ENCODE data around the gene KRT73. TPM values are rescaled to one million over a fixed set of nuclear protein-coding genes. Genes with fewer than 3 reads are reported as not detected.

Gene KRT73
- total and polyA plus RNA-seq, 5 experiments from 2014 or later, result 0.72 to 10.0 (median 8.5) TPM

DNA sequence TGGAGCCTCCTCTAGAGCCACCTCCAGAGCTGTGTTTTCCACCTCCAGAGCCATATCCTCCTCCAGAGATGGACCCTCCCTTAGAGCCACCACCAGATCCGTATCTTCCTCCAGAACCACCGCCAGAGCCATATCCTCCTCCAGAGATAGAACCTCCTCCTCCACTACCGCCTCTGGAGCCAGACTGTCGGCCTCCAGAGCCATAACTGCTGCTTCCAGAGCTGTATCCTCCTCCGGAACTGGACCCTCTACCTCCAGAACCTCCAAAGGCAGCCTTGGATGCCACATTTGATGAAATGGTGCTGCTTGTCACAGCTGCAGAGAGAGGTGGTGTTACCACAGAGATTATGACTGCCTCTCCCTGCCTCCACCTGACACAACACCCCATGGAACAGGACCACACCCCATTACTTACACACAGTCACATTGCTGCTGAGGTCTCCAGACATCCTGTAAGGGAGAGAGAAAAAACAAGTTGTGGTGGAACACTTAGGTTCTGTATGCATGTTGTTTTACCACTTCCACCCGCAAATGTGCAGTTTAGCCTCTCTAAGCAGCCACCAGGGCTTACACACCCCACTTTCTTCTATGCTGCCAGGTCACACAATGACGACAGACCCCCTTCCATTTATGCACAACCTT lies 26.9 kb upstream of the KRT73 start:
- DNase-seq (peak in 9 of 10 donors; percentile 44 to 96 (median 83)), ATAC-seq (peak; percentile 92)
- no peaks in the 10 kb centered on the region for H3K27me3 Mint-ChIP-seq
- peak overlapping the region; percentile 95 to 100 (median 100) for H3K27ac Mint-ChIP-seq
- peaks cover 65 to 93% (median 91%) of the 10 kb centered on the region in 4 donors for H3K4me1 Mint-ChIP-seq
- POLR2A ChIA-PET, result interaction anchor here (0.8 to 5.9 kb wide), 9 partner anchors 11 to 68 kb away, joined by 3 to 55 read pairs (median 5); no protein-coding TSS in a partner anchor
- peak overlapping the region; percentile 33 to 91 (median 81) for H3K4me3 Mint-ChIP-seq
- peaks cover 0 to 14% (median 0%) of the 10 kb centered on the region in 3 donors for H3K36me3 Mint-ChIP-seq
- peaks cover 0 to 9% (median 4%) of the 10 kb centered on the region in 9 donors for H3K9me3 Mint-ChIP-seq

DNA sequence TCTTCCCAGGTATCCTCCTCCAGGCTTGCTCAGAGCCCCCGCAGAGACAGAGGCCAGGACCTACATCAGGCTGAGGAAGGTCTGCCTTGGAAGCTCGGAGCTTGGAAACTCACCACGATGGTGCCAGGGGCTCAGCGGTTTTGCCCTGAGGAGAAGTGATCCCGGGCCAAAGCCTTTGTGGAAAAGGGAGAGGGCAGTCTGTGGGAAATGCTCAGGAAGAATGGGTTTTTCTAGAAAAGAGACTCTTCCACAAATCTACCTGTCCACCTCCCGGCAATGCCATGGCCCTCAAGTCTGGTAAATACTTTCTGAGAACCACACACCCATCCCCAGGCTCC lies 25.7 kb upstream of the KRT73 start:
- no peaks in the 10 kb centered on the region for H3K27me3 Mint-ChIP-seq
- POLR2A ChIA-PET, result interaction anchor here (1.5 to 5.9 kb wide), 5 partner anchors 10 to 37 kb away, joined by 5 to 55 read pairs (median 9); no protein-coding TSS in a partner anchor
- peak overlapping the region; percentile 95 to 100 (median 100) for H3K27ac Mint-ChIP-seq
- H3K4me1 Mint-ChIP-seq, result peaks cover 57 to 87% (median 79%) of the 10 kb centered on the region in 4 donors
- DNase-seq, result no peak
- peak overlapping the region in 6 of 10 donors; percentile 28 to 82 (median 54) for H3K4me3 Mint-ChIP-seq
- H3K36me3 Mint-ChIP-seq, result peaks cover 0 to 14% (median 0%) of the 10 kb centered on the region in 3 donors
- H3K9me3 Mint-ChIP-seq, result peaks cover 0 to 9% (median 4%) of the 10 kb centered on the region in 9 donors
- ATAC-seq, result no peak

DNA sequence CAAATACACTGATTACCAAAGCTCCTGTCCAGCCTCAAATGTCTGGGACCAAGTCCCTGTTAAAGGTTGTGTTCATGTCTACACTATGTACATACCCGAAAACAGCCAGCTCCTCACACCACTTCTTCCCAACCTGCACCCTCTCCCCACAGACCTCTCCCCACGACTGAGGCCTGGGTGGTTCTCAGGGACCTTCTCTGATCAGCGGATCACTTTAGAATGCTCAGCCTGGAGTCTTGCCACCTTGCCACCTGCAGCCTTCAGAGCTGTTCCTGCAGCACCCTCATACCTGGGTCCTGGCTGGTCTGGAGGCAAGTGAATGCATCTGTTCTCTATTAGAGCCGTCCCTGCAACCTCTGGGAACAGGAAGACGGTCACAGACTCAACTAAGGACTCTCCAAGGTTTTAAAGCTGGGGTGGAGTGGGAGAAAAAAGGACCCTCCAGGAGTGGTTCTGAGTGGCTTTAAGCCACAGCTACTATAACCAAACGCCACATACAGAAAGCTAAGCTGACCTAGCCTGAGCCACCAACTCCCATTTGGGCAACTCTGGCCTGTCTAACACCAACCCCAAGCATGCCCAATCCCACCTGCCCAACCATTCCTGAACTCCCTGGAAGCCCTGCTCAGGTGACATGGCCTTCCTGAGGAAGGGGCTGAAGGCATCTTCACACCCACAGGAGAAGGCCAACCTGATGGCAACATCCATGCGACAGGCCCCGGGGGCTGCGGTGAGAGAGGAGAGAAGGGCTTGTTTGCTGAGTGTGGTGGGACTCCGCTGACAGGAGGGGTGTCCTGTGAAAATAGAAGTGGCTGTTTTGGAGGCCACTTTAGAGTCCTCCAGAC lies 25.1 kb upstream of the KRT73 start:
- POLR2A ChIA-PET, result interaction anchor here (0.6 to 5.9 kb wide), 9 partner anchors 10 to 591 kb away, joined by 3 to 55 read pairs (median 5); no protein-coding TSS in a partner anchor
- Mint-ChIP-seq H3K36me3 (peaks cover 0 to 14% (median 0%) of the 10 kb centered on the region in 3 donors), H3K4me1 (peaks cover 55 to 81% (median 74%) of the 10 kb centered on the region in 4 donors), H3K27me3 (no peaks in the 10 kb centered on the region), H3K9me3 (peaks cover 0 to 9% (median 4%) of the 10 kb centered on the region in 9 donors), H3K27ac (peak overlapping the region; percentile 95 to 100 (median 100)), H3K4me3 (peak overlapping the region in 6 of 10 donors; percentile 23 to 79 (median 58))
- ATAC-seq (no peak), DNase-seq (no peak)

DNA sequence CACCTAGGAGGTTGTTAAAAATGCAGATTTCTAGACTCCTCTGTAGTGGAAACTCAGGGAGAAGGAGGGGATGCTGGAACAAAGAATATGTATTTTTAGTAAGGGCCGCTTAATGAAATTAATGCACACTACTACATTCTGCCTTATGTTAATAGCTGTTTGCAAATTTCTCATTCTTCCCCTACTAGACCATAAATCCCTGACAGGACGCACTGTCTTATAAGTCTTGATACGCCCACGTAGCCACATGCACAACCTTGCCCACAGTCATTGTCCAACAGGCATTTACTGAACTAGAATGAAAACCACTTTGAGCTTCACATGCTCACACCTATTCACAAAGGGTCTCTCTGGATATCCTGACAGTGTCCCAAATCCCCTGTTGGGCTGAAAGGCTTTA lies 23.1 kb upstream of the KRT73 start:
- Mint-ChIP-seq H3K4me1 (peaks cover 43 to 69% (median 58%) of the 10 kb centered on the region in 4 donors), H3K4me3 (peak overlapping the region in 6 of 10 donors; percentile 29 to 75 (median 55)), H3K27ac (peak overlapping the region in 9 of 10 donors; percentile 38 to 100 (median 100)), H3K36me3 (peaks cover 0 to 7% (median 0%) of the 10 kb centered on the region in 3 donors), H3K9me3 (peaks cover 0 to 9% (median 4%) of the 10 kb centered on the region in 9 donors), H3K27me3 (no peaks in the 10 kb centered on the region)
- POLR2A ChIA-PET, result interaction anchor here (1.6 to 5.9 kb wide), 4 partner anchors 8 to 30 kb away, joined by 4 to 55 read pairs (median 29); no protein-coding TSS in a partner anchor
- ATAC-seq (no peak), DNase-seq (no peak)

DNA sequence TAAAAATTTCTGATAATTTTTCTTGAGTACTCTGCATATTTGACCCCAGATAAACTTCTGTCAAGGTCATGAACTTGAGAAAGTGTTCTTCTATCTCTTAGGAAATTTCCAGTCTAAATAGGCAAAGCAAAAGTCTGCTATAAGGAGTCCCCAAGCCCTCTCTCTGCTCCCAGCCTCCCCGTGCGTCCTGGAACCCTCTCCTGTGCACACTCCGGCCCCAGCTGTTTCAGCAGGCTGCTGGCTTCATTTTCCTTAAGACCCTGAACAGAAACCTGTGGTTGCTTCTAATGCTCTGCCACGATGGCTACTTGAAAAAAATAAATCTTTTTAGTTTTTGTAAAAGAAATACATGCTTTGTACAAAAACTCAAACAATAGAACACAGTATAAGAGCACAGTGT lies 18.9 kb upstream of the KRT73 start:
- Mint-ChIP-seq H3K36me3 (no peaks in the 10 kb centered on the region), H3K4me3 (no peak overlapping the region), H3K4me1 (peaks cover 33 to 58% (median 52%) of the 10 kb centered on the region in 4 donors), H3K9me3 (peaks cover 0 to 2% (median 0%) of the 10 kb centered on the region in 9 donors), H3K27ac (peak overlapping the region in 2 of 10 donors; percentile 61 to 67), H3K27me3 (no peaks in the 10 kb centered on the region)
- POLR2A ChIA-PET, result no interaction called here
- no peak for ATAC-seq
- no peak for DNase-seq

DNA sequence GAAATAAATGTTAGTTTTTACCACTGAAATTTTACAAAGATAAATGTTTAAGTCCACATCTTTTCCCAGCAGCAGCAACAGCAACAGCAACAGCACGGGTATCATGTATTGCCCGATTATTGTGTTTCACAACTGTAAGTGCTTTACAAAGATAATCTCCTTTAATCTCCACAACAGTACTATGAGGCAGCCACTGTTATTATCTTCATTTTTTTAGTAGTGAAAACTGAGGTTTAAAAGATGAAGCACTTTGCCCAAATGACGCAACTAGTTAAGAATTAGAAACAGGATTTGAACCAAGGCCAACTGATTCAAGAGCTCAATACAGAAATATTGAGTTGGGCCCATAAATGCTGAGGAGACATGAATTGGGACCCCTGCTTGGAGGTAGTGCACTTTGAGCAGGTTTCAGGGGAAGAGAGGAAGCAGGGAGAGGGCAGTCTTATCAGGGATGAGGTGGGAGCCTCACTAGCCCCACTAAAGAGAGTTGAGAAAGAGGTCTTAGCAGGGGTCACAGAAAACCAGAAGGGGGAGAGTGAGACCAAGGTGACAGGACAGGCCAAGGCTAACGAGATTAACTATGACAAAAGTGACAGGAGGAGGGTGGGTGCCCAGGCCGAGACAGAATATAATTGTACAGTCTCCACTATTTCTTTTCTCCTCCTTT lies 18.4 kb upstream of the KRT73 start:
- DNase-seq (no peak), ATAC-seq (no peak)
- peaks cover 0 to 2% (median 0%) of the 10 kb centered on the region in 9 donors for H3K9me3 Mint-ChIP-seq
- H3K36me3 Mint-ChIP-seq, result no peaks in the 10 kb centered on the region
- peaks cover 34 to 58% (median 52%) of the 10 kb centered on the region in 4 donors for H3K4me1 Mint-ChIP-seq
- H3K27ac Mint-ChIP-seq, result peak overlapping the region in 7 of 10 donors; percentile 3 to 89 (median 34)
- H3K4me3 Mint-ChIP-seq, result no peak overlapping the region
- no peaks in the 10 kb centered on the region for H3K27me3 Mint-ChIP-seq
- POLR2A ChIA-PET, result interaction anchor here (0.7 to 6.9 kb wide), 3 partner anchors 7 to 605 kb away, joined by 3 to 100 read pairs (median 53); partner anchors contain the start of gene KRT73

DNA sequence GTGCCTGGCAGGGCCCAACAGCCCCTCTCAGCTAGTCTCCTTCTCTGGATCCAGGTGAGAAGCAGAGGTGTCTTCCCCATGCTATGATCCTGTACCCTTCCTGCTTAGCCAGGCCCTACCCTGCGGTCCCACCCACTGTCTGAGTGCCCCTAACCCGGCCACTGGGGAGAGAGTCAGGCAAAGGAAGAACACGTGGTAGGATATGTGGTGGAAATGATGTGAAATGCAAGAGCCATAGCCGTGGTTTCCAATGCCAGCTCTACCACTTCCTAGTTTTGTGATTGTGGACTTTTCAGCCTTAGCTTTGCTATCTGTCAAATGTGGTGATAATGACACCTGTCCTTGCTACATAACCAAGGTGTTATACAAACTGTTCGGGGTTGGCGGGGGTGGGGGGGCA lies 17.8 kb upstream of the KRT73 start:
- DNase-seq, result no peak
- peaks cover 0 to 2% (median 0%) of the 10 kb centered on the region in 9 donors for H3K9me3 Mint-ChIP-seq

DNA sequence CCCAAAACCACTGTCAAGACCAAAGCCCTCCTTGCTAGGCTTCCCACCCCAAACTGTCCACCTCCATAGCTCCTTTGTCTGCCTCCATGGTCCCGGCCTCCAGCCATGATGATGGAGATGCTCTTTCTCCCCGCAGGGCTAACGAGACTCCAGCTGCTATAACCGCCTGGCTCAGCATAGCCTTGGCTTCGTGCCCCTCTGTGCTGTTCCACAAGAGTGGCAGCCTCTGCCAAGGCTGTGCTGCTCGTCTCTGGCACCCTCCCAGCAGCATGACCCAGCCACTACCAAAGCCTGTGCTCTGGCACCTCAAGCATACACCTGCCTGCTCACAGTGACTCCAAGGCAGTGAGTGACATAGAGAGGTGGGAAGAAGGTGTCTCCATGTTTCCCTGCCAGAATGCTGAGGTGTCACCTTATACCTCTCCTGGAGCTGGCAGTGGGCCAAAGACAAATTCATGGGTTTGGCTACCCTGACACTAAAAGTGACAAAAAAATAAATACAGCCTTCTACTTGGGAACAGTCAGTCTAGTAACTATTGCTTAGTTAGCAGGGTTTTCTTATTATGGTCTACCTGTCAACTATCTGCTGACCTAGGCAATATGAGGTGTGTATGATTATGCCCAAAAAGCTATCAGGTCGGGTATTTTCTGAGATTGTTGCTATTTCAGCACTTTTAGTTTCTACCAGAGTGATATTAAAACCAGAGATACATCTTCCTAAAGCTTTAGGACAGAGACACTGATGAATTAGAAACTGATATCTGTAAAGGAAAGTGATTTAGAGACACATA lies 16.1 kb upstream of the KRT73 start:
- Mint-ChIP-seq H3K27ac (peak overlapping the region; percentile 45 to 98 (median 92)), H3K4me1 (peaks cover 42 to 68% (median 67%) of the 10 kb centered on the region in 4 donors), H3K4me3 (peak overlapping the region in 7 of 10 donors; percentile 18 to 54 (median 35)), H3K36me3 (no peaks in the 10 kb centered on the region), H3K27me3 (no peaks in the 10 kb centered on the region), H3K9me3 (peaks cover 0 to 2% (median 0%) of the 10 kb centered on the region in 9 donors)
- no peak for DNase-seq
- POLR2A ChIA-PET, result interaction anchor here (1.1 to 6.9 kb wide), 4 partner anchors 9 to 49 kb away, joined by 3 to 100 read pairs (median 30); partner anchors contain the start of gene KRT73
- ATAC-seq, result no peak

More for the DNA sequence above, 17.8 kb upstream of the KRT73 start:
- no peaks in the 10 kb centered on the region for H3K36me3 Mint-ChIP-seq
- no peaks in the 10 kb centered on the region for H3K27me3 Mint-ChIP-seq
- POLR2A ChIA-PET, result interaction anchor here (0.7 to 6.9 kb wide), 3 partner anchors 7 to 606 kb away, joined by 3 to 100 read pairs (median 53); partner anchors contain the start of gene KRT73
- ATAC-seq, result no peak
- H3K4me3 Mint-ChIP-seq, result no peak overlapping the region
- peak overlapping the region in 7 of 10 donors; percentile 26 to 87 (median 43) for H3K27ac Mint-ChIP-seq
- H3K4me1 Mint-ChIP-seq, result peaks cover 30 to 58% (median 53%) of the 10 kb centered on the region in 4 donors

DNA sequence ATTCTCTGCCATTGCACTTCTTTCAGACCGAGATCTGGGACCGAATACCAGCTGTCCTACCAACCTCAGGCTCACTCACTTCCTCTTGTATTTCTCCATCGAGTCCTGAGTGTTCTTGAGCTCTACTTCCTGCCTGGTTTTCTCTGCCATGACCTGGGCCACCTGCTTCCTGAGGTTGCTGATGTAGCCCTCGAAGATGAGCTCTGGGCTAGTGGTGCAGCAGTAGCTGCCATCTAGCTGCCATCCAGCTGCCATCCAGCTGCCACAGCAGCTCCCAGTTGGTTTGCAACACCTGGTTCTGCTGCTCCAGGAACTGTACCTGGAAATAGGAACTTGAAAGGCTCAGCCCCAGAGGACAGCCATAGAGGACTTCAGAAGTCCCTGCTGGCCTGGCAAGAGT lies 15.0 kb upstream of the KRT73 start:
- no peaks in the 10 kb centered on the region for H3K9me3 Mint-ChIP-seq
- H3K4me1 Mint-ChIP-seq, result peaks cover 44 to 75% (median 73%) of the 10 kb centered on the region in 4 donors
- POLR2A ChIA-PET, result interaction anchor here (0.6 to 6.9 kb wide), 6 partner anchors 10 to 82 kb away, joined by 3 to 100 read pairs (median 7); partner anchors contain the start of gene KRT73
- no peaks in the 10 kb centered on the region for H3K36me3 Mint-ChIP-seq
- peak overlapping the region; percentile 74 to 98 (median 92) for H3K27ac Mint-ChIP-seq
- H3K4me3 Mint-ChIP-seq, result peak overlapping the region in 8 of 10 donors; percentile 17 to 83 (median 58)
- H3K27me3 Mint-ChIP-seq, result no peaks in the 10 kb centered on the region
- peak; percentile 71 to 83 for ATAC-seq
- DNase-seq, result peak in 2 of 10 donors; percentile 56 to 65

DNA sequence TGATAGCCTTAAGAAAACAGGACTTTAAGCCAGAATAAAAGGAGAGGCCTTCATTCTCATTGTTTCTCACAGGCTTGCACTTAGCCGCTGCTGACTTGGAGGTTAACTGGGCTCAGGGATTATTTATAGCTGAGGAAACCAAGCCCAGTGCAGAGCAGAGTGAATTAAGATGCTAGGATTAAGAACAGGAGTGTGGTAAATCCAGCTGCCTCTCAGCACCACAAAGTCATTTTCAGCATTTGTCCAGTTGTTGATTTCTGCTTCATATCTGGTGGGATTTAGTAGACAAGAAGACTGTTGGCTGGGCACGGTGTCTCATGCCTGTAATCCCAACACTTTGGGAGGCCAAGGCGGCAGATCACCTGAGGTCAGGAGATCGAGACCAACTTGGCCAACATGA lies 14.3 kb upstream of the KRT73 start:
- Mint-ChIP-seq H3K9me3 (no peaks in the 10 kb centered on the region), H3K4me3 (peak overlapping the region in 4 of 10 donors; percentile 17 to 83 (median 58)), H3K27me3 (no peaks in the 10 kb centered on the region), H3K27ac (peak overlapping the region in 8 of 10 donors; percentile 75 to 98 (median 90)), H3K4me1 (peaks cover 46 to 81% (median 78%) of the 10 kb centered on the region in 4 donors), H3K36me3 (no peaks in the 10 kb centered on the region)
- POLR2A ChIA-PET, result interaction anchor here (0.8 to 6.9 kb wide), 4 partner anchors 11 to 206 kb away, joined by 3 to 100 read pairs (median 28); partner anchors contain the start of gene KRT73
- ATAC-seq (no peak), DNase-seq (no peak)
